Hepatocyte (in vitro differentiated cells): ENCODE data around the gene USH1C. TPM values are rescaled to one million over a fixed set of nuclear protein-coding genes. Genes with fewer than 3 reads are reported as not detected.

ENCODE experiments used
- DNase-seq: peaks from one replicate; pipeline ENCODE4 v3.0.0-alpha.2; 2016; ENCODE audit warnings: low spot score
- H2AFZ ChIP-seq: fragments of 200-600 bp; sonication (generic); 2 replicates; pipeline ENCODE4 v1.6.0; 2016; ENCODE audit warnings: antibody characterized with exemption, mild to moderate bottlenecking
- H3K27ac ChIP-seq: fragments of 200-600 bp; sonication (generic); 2 replicates; pipeline ENCODE4 v1.5.1; 2016; ENCODE audit warnings: mild to moderate bottlenecking
- H3K27me3 ChIP-seq: fragments of 200-600 bp; sonication (generic); 2 replicates; pipeline ENCODE4 v1.6.1; 2016
- H3K36me3 ChIP-seq: fragments of 200-600 bp; sonication (generic); replicated peaks from 2 replicates; pipeline ENCODE4 v1.5.1; 2016; ENCODE audit warnings: low read depth; ENCODE audit not compliant: insufficient read depth
- H3K4me1 ChIP-seq: fragments of 200-600 bp; sonication (generic); 2 replicates; pipeline ENCODE4 v1.5.1; 2016; ENCODE audit warnings: mild to moderate bottlenecking, moderate library complexity; ENCODE audit not compliant: insufficient read depth
- H3K4me2 ChIP-seq: fragments of 200-600 bp; sonication (generic); 2 replicates; pipeline ENCODE4 v1.6.0; 2016
- H3K4me3 ChIP-seq: fragments of 200-600 bp; sonication (generic); 2 replicates; pipeline ENCODE4 v1.5.1; 2016; ENCODE audit warnings: mild to moderate bottlenecking
- H3K79me2 ChIP-seq: fragments of 200-600 bp; sonication (generic); 2 replicates; pipeline ENCODE4 v1.6.0; 2017; ENCODE audit warnings: mild to moderate bottlenecking
- H3K9me2 ChIP-seq: fragments of 200-600 bp; sonication (generic); replicated peaks from 2 replicates; pipeline ENCODE4 v1.6.0; 2017; ENCODE audit warnings: mild to moderate bottlenecking; ENCODE audit not compliant: insufficient read depth
- H3K9me3 ChIP-seq: fragments of 200-600 bp; sonication (generic); 2 replicates; pipeline ENCODE4 v1.5.1; 2016; ENCODE audit warnings: low read depth, mild to moderate bottlenecking
- H4K20me1 ChIP-seq: fragments of 200-600 bp; sonication (generic); 2 replicates; pipeline ENCODE4 v1.6.0; 2016; ENCODE audit warnings: mild to moderate bottlenecking; ENCODE audit not compliant: insufficient read depth, poor library complexity, severe bottlenecking
- EZH2 ChIP-seq: fragments of 200-600 bp; sonication (generic); IDR thresholded peaks from 2 replicates; pipeline ENCODE4 v1.6.1; 2016; ENCODE audit warnings: antibody characterized with exemption, mild to moderate bottlenecking, borderline replicate concordance
- EZH2phosphoT487 ChIP-seq: fragments of 200-600 bp; sonication (generic); IDR thresholded peaks from one replicate; pipeline ENCODE4 v1.6.1; 2018; ENCODE audit warnings: antibody characterized with exemption, mild to moderate bottlenecking, low read depth, moderate library complexity; ENCODE audit not compliant: unreplicated experiment, severe bottlenecking
- WGBS: methylation state at CpG from one replicate; pipeline ENCODE4 v1.1.6; 2016; ENCODE audit warnings: low lambda C conversion rate; ENCODE audit errors: missing lambda C conversion rate; 5-methylcytosine and 5-hydroxymethylcytosine counted together
- polyA plus RNA-seq: library from polyadenylated mRNA; unstranded; fragments of >200 nt; fragmentation: Nextera tagmentation; extraction: Ambion mirVana; gene quantifications from 2 replicates; pipeline ENCODE4 v1.2.1, GENCODE V29; 2016
- total RNA-seq: library from RNA; depleted of rRNA; stranded (reverse); fragments of >200 nt; gene quantifications from 2 replicates; pipeline ENCODE4 v1.2.3, GENCODE V29; 2014
- TF ChIP-seq, protein P1 (sequence below): fragments of 200-600 bp; sonication (generic); IDR thresholded peaks from 2 replicates; pipeline ENCODE4 v1.5.1; 2016; ENCODE audit warnings: antibody characterized with exemption, mild to moderate bottlenecking; ENCODE audit not compliant: poor library complexity

The USH1C gene
- total and polyA plus RNA-seq, 2 experiments from 2014 or later: 54.3 to 60.6 TPM

DNA sequence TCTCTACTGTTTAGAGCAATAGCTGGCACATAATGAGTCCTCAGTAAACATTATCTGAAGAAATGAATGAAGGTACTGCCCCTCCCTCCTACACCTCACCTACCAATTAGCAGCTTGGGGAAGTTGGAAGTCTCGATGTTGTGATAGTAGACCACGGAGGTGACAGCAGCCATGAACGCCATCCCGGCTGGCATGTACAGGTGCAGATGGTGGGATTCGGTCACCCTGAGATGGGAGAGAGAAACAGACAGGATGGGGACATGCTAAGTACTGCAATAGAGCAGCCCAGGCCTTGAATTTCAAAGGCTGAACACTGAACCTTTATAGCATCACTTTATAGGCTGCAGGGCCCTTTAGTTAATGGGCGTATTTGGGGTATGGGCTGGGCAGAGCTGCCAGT lies 74.2 kb downstream of the USH1C start:
- H3K4me3 ChIP-seq: no peak overlapping the region
- H3K4me2 ChIP-seq: no peak overlapping the region
- no peak overlapping the region for H2AFZ ChIP-seq
- H4K20me1 ChIP-seq: no peaks in the 10 kb centered on the region
- WGBS: 99% methylated on average over 6 of the region's 6 CpGs
- H3K9me2 ChIP-seq: no peaks in the 10 kb centered on the region
- DNase-seq: no peak
- H3K79me2 ChIP-seq: no peaks in the 10 kb centered on the region
- H3K9me3 ChIP-seq: no peaks in the 10 kb centered on the region
- TF ChIP-seq, protein P1, sequence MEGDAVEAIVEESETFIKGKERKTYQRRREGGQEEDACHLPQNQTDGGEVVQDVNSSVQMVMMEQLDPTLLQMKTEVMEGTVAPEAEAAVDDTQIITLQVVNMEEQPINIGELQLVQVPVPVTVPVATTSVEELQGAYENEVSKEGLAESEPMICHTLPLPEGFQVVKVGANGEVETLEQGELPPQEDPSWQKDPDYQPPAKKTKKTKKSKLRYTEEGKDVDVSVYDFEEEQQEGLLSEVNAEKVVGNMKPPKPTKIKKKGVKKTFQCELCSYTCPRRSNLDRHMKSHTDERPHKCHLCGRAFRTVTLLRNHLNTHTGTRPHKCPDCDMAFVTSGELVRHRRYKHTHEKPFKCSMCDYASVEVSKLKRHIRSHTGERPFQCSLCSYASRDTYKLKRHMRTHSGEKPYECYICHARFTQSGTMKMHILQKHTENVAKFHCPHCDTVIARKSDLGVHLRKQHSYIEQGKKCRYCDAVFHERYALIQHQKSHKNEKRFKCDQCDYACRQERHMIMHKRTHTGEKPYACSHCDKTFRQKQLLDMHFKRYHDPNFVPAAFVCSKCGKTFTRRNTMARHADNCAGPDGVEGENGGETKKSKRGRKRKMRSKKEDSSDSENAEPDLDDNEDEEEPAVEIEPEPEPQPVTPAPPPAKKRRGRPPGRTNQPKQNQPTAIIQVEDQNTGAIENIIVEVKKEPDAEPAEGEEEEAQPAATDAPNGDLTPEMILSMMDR: no peak
- no peak for TF ChIP-seq EZH2
- H3K36me3 ChIP-seq: no peaks in the 10 kb centered on the region
- peaks cover 37% of the 10 kb centered on the region for H3K27me3 ChIP-seq
- no peak overlapping the region for H3K27ac ChIP-seq
- H3K4me1 ChIP-seq: no peaks in the 10 kb centered on the region

DNA sequence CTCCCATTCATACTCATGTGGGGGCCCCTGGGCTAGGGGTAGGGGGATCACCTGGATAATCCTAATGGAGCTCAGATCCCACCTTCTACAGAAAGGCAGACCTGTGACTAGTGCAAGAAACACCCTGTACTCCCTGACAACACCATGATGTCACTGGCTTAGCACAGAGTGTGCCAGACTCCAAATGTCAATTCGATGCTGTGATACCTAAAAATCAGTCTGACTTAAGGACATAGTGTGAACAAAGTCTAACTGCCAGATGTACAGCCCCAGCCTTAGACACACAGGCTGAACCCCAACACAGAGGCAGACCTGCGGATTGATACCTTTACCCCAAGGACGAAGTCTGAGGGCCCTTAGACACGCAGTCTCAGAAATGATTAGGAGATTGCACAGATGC lies 76.1 kb downstream of the USH1C start:
- no peak for DNase-seq
- no peak overlapping the region for H3K27ac ChIP-seq
- H3K79me2 ChIP-seq: no peaks in the 10 kb centered on the region
- H3K9me2 ChIP-seq: no peaks in the 10 kb centered on the region
- H3K4me3 ChIP-seq: no peak overlapping the region
- H2AFZ ChIP-seq: no peak overlapping the region
- H3K36me3 ChIP-seq: no peaks in the 10 kb centered on the region
- TF ChIP-seq EZH2: no peak
- no peak for TF ChIP-seq EZH2phosphoT487
- TF ChIP-seq, protein P1: no peak
- WGBS: 91% methylated on average over 4 of the region's 4 CpGs
- H3K9me3 ChIP-seq: no peaks in the 10 kb centered on the region
- no peaks in the 10 kb centered on the region for H3K4me1 ChIP-seq
- H3K4me2 ChIP-seq: no peak overlapping the region
- peaks cover 19% of the 10 kb centered on the region for H3K27me3 ChIP-seq
- no peaks in the 10 kb centered on the region for H4K20me1 ChIP-seq

DNA sequence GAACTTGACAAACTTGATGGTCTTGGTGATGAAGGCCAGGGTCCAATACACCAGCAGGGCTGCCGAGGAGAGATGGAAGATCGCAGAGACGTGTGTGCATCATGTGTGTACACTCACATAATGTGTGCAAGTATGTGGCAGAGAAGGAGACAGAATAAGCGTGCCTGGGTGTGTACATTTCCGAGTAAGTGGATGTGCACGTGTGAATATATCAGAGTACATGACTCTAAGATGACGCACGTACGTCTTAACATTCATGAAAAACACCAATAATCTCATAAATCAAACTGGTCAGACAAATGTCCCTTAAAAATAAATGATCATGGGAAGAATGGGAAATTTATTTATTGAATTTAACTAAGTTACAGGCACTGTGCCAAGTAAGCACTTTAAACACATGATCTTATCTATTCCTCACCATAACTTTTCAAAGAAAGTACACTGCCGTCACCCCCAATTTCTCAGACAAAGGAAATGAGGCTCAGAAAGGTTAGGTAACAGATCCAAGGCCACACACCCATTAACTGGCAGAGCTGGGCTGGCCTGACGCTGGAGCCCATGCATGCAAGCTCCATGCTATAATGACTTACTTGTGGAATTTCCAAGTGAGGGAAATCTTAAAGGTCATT lies 80.6 kb downstream of the USH1C start:
- peaks cover 3% of the 10 kb centered on the region for H3K27me3 ChIP-seq
- no peak overlapping the region for H3K4me3 ChIP-seq
- DNase-seq: no peak
- no peaks in the 10 kb centered on the region for H3K79me2 ChIP-seq
- H2AFZ ChIP-seq: no peak overlapping the region
- WGBS: 69% methylated on average over 11 of the region's 11 CpGs
- H3K36me3 ChIP-seq: no peaks in the 10 kb centered on the region
- H3K9me3 ChIP-seq: no peaks in the 10 kb centered on the region
- H4K20me1 ChIP-seq: no peaks in the 10 kb centered on the region
- H3K27ac ChIP-seq: no peak overlapping the region
- no peak overlapping the region for H3K4me2 ChIP-seq
- H3K4me1 ChIP-seq: no peaks in the 10 kb centered on the region
- TF ChIP-seq, protein P1: no peak
- TF ChIP-seq EZH2phosphoT487 (no peak), EZH2 (no peak)
- no peaks in the 10 kb centered on the region for H3K9me2 ChIP-seq

DNA sequence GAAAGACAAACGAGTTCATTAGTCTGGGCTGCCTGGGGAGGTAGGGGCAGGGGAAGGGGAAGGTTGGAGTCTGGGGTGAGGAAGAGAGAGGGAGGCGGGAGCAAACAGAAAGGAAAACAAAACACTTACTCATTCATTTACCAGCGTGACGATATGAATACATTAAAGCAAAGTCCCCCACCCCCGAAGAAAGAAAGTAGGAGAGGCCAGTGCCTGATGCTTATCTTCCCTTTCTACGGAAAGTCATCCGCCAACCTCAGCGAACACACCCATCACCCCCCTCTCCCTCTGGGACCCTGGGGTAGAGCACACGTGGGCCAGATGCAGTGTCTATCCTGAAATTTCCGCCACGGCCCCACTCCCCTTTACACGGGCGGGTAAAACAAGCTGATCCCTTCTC lies 81.3 kb downstream of the USH1C start:
- Histone ChIP-seq H3K4me3 (no peak overlapping the region), H3K4me2 (no peak overlapping the region), H3K79me2 (no peaks in the 10 kb centered on the region), H3K36me3 (no peaks in the 10 kb centered on the region), H3K27ac (no peak overlapping the region), H3K9me3 (no peaks in the 10 kb centered on the region), H3K4me1 (no peaks in the 10 kb centered on the region), H3K27me3 (peaks cover 3% of the 10 kb centered on the region), H2AFZ (no peak overlapping the region), H4K20me1 (no peaks in the 10 kb centered on the region), H3K9me2 (no peaks in the 10 kb centered on the region)
- TF ChIP-seq EZH2 (no peak), EZH2phosphoT487 (no peak)
- TF ChIP-seq, protein P1: no peak
- WGBS: 68% methylated on average over 12 of the region's 13 CpGs
- DNase-seq: no peak
